ENCODE data around the gene LLGL2.

GRCh38 chr17:75542728-75543336 lies 17.3 kb downstream of the LLGL2 start:
- TF ChIP-seq CTCF (IDR thresholded peaks at IDR 0.05; ENCODE audit: low read length) (no peak), EZH2 (optimal IDR thresholded peaks at IDR 0.05; ENCODE audit: low read depth, low read length) (no peak)

All from MM.1S (cell line).